SIG-M5 (cell line): ENCODE measurements around the gene LMNTD1.
"Not testable (repeated sequence)": the region's sequence is repeated elsewhere in the genome, so short reads cannot be mapped to it uniquely, and the experiment has no call there.

Experiments
- DNase-seq: peaks from one replicate; lab custom pipeline; 2025; lab: John Stamatoyannopoulos, UW

LMNTD1 gene

GRCh38 chr12:25427337-25428249 is 125.5 kb downstream of the LMNTD1 start:
- DNase-seq: no peak

DNA sequence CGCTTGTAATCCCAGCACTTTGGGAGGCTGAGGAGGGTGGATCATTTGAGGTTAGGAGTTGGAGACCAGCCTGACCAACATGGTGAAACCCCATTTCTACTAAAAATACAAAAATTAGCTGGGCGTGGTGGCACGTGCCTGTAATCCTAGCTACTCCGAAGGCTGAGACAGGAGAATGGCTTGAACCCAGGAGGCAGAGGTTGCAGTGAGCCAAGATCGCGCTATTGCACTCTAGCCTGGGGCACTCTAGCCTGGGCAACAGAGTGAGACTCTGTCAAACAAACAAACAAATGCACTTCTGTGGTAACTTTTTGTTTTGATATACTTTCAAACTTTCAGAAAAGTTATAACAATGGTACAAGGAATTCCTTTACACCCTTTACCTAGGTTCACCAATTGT is 126.3 kb downstream of the LMNTD1 start:
- not testable (repeated sequence) for DNase-seq
